Astrocyte of the spinal cord (primary cell): ENCODE measurements around the gene ARAP2.
"Not testable (repeated sequence)": the region's sequence is repeated elsewhere in the genome, so short reads cannot be mapped to it uniquely, and the experiment has no call there.

Source experiments
- DNase-seq: peaks from one replicate; pipeline ENCODE4 v3.0.0; 2011; ENCODE audit warnings: low read depth, low spot score
- H3K4me3 ChIP-seq: 2 replicates; pipeline ENCODE4 v1.5.1; 2011; ENCODE audit warnings: low read depth, mild to moderate bottlenecking, low read length, moderate library complexity
- CTCF ChIP-seq: IDR thresholded peaks from 2 replicates; pipeline ENCODE4 v1.5.1; 2012; ENCODE audit warnings: low read depth, mild to moderate bottlenecking, low read length, inconsistent platforms
- in situ Hi-C: cut with HindIII; loops from 2 replicates; pipeline ENCODE4 v1.10.0; 2017; ENCODE audit warnings: low sequenced_read_pairs

Gene ARAP2

GRCh38 chr4:36189511-36190226 is 54.6 kb downstream of the ARAP2 start:
- no peak for TF ChIP-seq CTCF
- in situ Hi-C loops = no loop called here
- peak; percentile 12 for DNase-seq
- no peak overlapping the region for H3K4me3 ChIP-seq

- no peak overlapping the region for H3K4me3 ChIP-seq
- DNase-seq = peak; percentile 57
- in situ Hi-C loops = no loop called here
Measured at GRCh38 chr4:36187723-36188333, 56.5 kb downstream of the ARAP2 start.

GRCh38 chr4:36183665-36184393 is 60.5 kb downstream of the ARAP2 start:
- in situ Hi-C loops = no loop called here
- TF ChIP-seq CTCF = no peak
- no peak overlapping the region for H3K4me3 ChIP-seq
- DNase-seq = no peak

More at GRCh38 chr4:36187723-36188333, 56.5 kb downstream of the ARAP2 start:
- peak; percentile 65 for TF ChIP-seq CTCF

- in situ Hi-C loops = no loop called here
- no peak for DNase-seq
- no peak overlapping the region for H3K4me3 ChIP-seq
- TF ChIP-seq CTCF = no peak
Measured at GRCh38 chr4:36183232-36183631, 61.1 kb downstream of the ARAP2 start.

- DNase-seq, H3K4me3 ChIP-seq, in situ Hi-C loops: not testable (repeated sequence)
Measured at GRCh38 chr4:36182315-36182714, 62.0 kb downstream of the ARAP2 start.

- TF ChIP-seq CTCF = no peak
- DNase-seq = no peak
- no peak overlapping the region for H3K4me3 ChIP-seq
- in situ Hi-C loops = no loop called here
Measured at GRCh38 chr4:36180206-36180605, 64.1 kb downstream of the ARAP2 start.

GRCh38 chr4:36178484-36178883 is 65.8 kb downstream of the ARAP2 start:
- no peak for TF ChIP-seq CTCF
- no peak for DNase-seq

More at GRCh38 chr4:36178484-36178883, 65.8 kb downstream of the ARAP2 start:
- no peak overlapping the region for H3K4me3 ChIP-seq
- in situ Hi-C loops = no loop called here
